Measurements from ENCODE around the gene CACNA2D2. TPM values are rescaled to one million over a fixed set of nuclear protein-coding genes. Genes with fewer than 3 reads are reported as not detected.

Gene CACNA2D2
- total and polyA plus RNA-seq, 2 of the 4 experiments (the other 2 are of a cell fraction): 0.15 TPM; not detected in 1

GRCh38 chr3:50493623-50494022 is 9.8 kb downstream of the CACNA2D2 start:
- H2AK5ac ChIP-seq (ENCODE audit: low read depth, low read length): no peak overlapping the region
- ChIA-PET CTCF (no interaction called here), POLR2A (ENCODE audit: unreplicated experiment) (interaction anchor here (0.6 kb wide), 1 partner anchor 34 kb away, joined by 6 read pairs; no protein-coding TSS in a partner anchor)
- no peak overlapping the region for H3K14ac ChIP-seq (replicated peaks; ENCODE audit: low read depth, low read length)
- H2BK120ac ChIP-seq (ENCODE audit: low read depth, low read length): no peak overlapping the region
- no peak overlapping the region for H3K18ac ChIP-seq (ENCODE audit: low read depth, low read length)
- in situ Hi-C loops (cut with MboI; ENCODE audit: low sequenced_read_pairs) (no loop called here), dilution Hi-C loops (cut with HindIII; ENCODE audit: low sequenced_read_pairs, unreplicated experiment) (no loop called here), intact Hi-C loops (cut with micrococcal nuclease) (no loop called here)
- no peak overlapping the region for H2AFZ ChIP-seq (replicated peaks; ENCODE audit: low read length, poor library complexity)
- no peak overlapping the region for H3K56ac ChIP-seq (ENCODE audit: extremely low read depth, insufficient read depth, low read length)
- no peaks in the 10 kb centered on the region; the same call in 1 of the 2 replicates for H3K9me3 ChIP-seq (ENCODE audit: control insufficient read depth, insufficient read depth, low read length)
- H3K4me3 ChIP-seq (ENCODE audit: insufficient read depth, low read depth, low read length): no peak overlapping the region
- no peak overlapping the region for H3K4me2 ChIP-seq (ENCODE audit: low read depth, low read length)
- H3K9ac ChIP-seq (ENCODE audit: low read depth, low read length): no peak overlapping the region
- H3K27ac ChIP-seq (ENCODE audit: insufficient read depth, low read length): no peak overlapping the region
- H3K9me1 ChIP-seq (ENCODE audit: insufficient read depth, low read length): peaks cover 2% of the 10 kb centered on the region; the same call in 1 of the 2 replicates
- no TSS peak for BruUV-seq (replicated peaks)
- DNase-seq: no peak
- no peaks in the 10 kb centered on the region for H3K4me1 ChIP-seq (ENCODE audit: control insufficient read depth, insufficient read depth, low read length)
- no peak overlapping the region for H3K23ac ChIP-seq (ENCODE audit: low read depth, low read length)
- H4K91ac ChIP-seq (ENCODE audit: insufficient read depth, low read depth, low read length): no peak overlapping the region
- H2BK20ac ChIP-seq (ENCODE audit: low read depth, low read length): no peak overlapping the region
- no peak overlapping the region for H4K8ac ChIP-seq (ENCODE audit: low read depth in 2 of 2, low read length in 2 of 2)
- WGBS, 2 experiments (ENCODE audit: extremely low coverage in 2 of 2, insufficient read length in 1 of 2): 87% methylated on average over 5 of the region's 11 CpGs; no CpG with 5 or more reads in 1 of the 2 experiments
- TF ChIP-seq FOS (IDR thresholded peaks at IDR 0.05; ENCODE audit: low read depth, low read length) (no peak), BHLHE40 (IDR thresholded peaks at IDR 0.05; ENCODE audit: low read depth, low read length) (no peak), ELK1 (IDR thresholded peaks at IDR 0.05; ENCODE audit: borderline replicate concordance, low read depth, low read length) (no peak), MAZ (IDR thresholded peaks at IDR 0.05; ENCODE audit: borderline replicate concordance, low read depth, low read length) (no peak), USF2 (IDR thresholded peaks at IDR 0.05; ENCODE audit: low read depth, low read length) (no peak), MXI1 (IDR thresholded peaks at IDR 0.05; ENCODE audit: borderline replicate concordance, low read depth, low read length) (no peak), CTCF (conservative IDR thresholded peaks at IDR 0.05; ENCODE audit: low read depth, low read length) (no peak), SMC3 (IDR thresholded peaks at IDR 0.05; ENCODE audit: low read depth, low read length) (no peak), RCOR1 (IDR thresholded peaks at IDR 0.05; ENCODE audit: insufficient replicate concordance, low read length) (no peak), RFX5 (IDR thresholded peaks at IDR 0.05; ENCODE audit: low read depth, low read length) (no peak), RAD21 (IDR thresholded peaks at IDR 0.05; ENCODE audit: low read length) (no peak), POLR2A (IDR thresholded peaks at IDR 0.05; ENCODE audit: low read depth, low read length) (no peak), CHD1 (IDR thresholded peaks at IDR 0.05; ENCODE audit: low read depth, low read length) (no peak), CEBPB (IDR thresholded peaks at IDR 0.05; ENCODE audit: low read depth, low read length) (no peak), MAFK (IDR thresholded peaks at IDR 0.05; ENCODE audit: low read depth, low read length) (no peak)
- peaks cover 40% of the 10 kb centered on the region for H3K27me3 ChIP-seq (ENCODE audit: control insufficient read depth, insufficient read depth, low read length)
- H2BK15ac ChIP-seq (ENCODE audit: low read depth, low read length): no peak overlapping the region
- no peaks in the 10 kb centered on the region for H4K20me1 ChIP-seq (ENCODE audit: insufficient read depth, low read length)
- H3K4ac ChIP-seq (ENCODE audit: low read depth, low read length): no peak overlapping the region
- no peak overlapping the region for H2BK5ac ChIP-seq (ENCODE audit: low read depth, low read length, poor library complexity, severe bottlenecking)
- no peak overlapping the region for H2AK9ac ChIP-seq (replicated peaks; ENCODE audit: low read depth, low read length, poor library complexity)
- ATAC-seq (ENCODE audit: low read depth): no peak
- no peaks in the 10 kb centered on the region for H3K79me1 ChIP-seq (ENCODE audit: low read depth in 1 of 2, low read length in 2 of 2)
- H3K36me3 ChIP-seq (ENCODE audit: control insufficient read depth, insufficient read depth, low read length): no peaks in the 10 kb centered on the region
- H4K5ac ChIP-seq (ENCODE audit: low read depth, low read length): no peak overlapping the region
